Measurements from ENCODE around the gene PASK.
A peak's percentile ranks its signal among the peaks of the same experiment; 100 is the strongest.
"Not testable (repeated sequence)": the region's sequence is repeated elsewhere in the genome, so short reads cannot be mapped to it uniquely, and the experiment has no call there.

The PASK gene

GRCh38 chr2:241148891-241149674, at the start of gene PASK:
Gene PASK (minus strand): TSS chr2:241149472. CDS start chr2:241143032, 6,440 bp downstream.
- TF ChIP-seq CTCF (IDR thresholded peaks at IDR 0.05; ENCODE audit: low read depth, low read length), result no peak
- H3K4me3 ChIP-seq (ENCODE audit: low read depth, low read length), result peak within 1 kb of the TSS; percentile 78
- in situ Hi-C loops (cut with HindIII; ENCODE audit: low sequenced_read_pairs), result no loop called here
- peak; percentile 93 for DNase-seq (ENCODE audit: low read depth, low spot score)

- no peak overlapping the region for H3K4me3 ChIP-seq (ENCODE audit: low read depth, low read length)
- no peak for DNase-seq (ENCODE audit: low read depth, low spot score)
- in situ Hi-C loops (cut with HindIII; ENCODE audit: low sequenced_read_pairs), result no loop called here
- TF ChIP-seq CTCF (IDR thresholded peaks at IDR 0.05; ENCODE audit: low read depth, low read length), result no peak
These were observed 49.4 kb upstream of the PASK start for GRCh38 chr2:241198381-241199279.

- in situ Hi-C loops (cut with HindIII; ENCODE audit: low sequenced_read_pairs), result no loop called here
- DNase-seq (ENCODE audit: low read depth, low spot score), result no peak
- TF ChIP-seq CTCF (IDR thresholded peaks at IDR 0.05; ENCODE audit: low read depth, low read length), result no peak
- no peak overlapping the region for H3K4me3 ChIP-seq (ENCODE audit: low read depth, low read length)
These were observed 48.7 kb upstream of the PASK start for GRCh38 chr2:241197947-241198346.

GRCh38 chr2:241197246-241197645, 48.0 kb upstream of the PASK start:
- in situ Hi-C loops (cut with HindIII; ENCODE audit: low sequenced_read_pairs); H3K4me3 ChIP-seq (ENCODE audit: low read depth, low read length): not testable (repeated sequence)

GRCh38 chr2:241195506-241196130, 46.3 kb upstream of the PASK start:
- no peak for TF ChIP-seq CTCF (IDR thresholded peaks at IDR 0.05; ENCODE audit: low read depth, low read length)
- no peak overlapping the region for H3K4me3 ChIP-seq (ENCODE audit: low read depth, low read length)
- DNase-seq (ENCODE audit: low read depth, low spot score), result no peak
- in situ Hi-C loops (cut with HindIII; ENCODE audit: low sequenced_read_pairs), result no loop called here

More at GRCh38 chr2:241197246-241197645, 48.0 kb upstream of the PASK start:
- not testable (repeated sequence) for DNase-seq (ENCODE audit: low read depth, low spot score)

GRCh38 chr2:241194811-241195210, 45.5 kb upstream of the PASK start:
- no peak for DNase-seq (ENCODE audit: low read depth, low spot score)
- no peak for TF ChIP-seq CTCF (IDR thresholded peaks at IDR 0.05; ENCODE audit: low read depth, low read length)
- H3K4me3 ChIP-seq (ENCODE audit: low read depth, low read length), result no peak overlapping the region
- in situ Hi-C loops (cut with HindIII; ENCODE audit: low sequenced_read_pairs), result no loop called here

Measured in astrocyte of the spinal cord (primary cell).